Head of caudate nucleus (tissue), 42 donors: ENCODE results near the gene ZFC3H1.

Experiments used
- DNase-seq, 42 donors: peaks; one replicate each; pipeline versions ENCODE4 v3.0.0 to v3.0.0-alpha.2; 2020 to 2021; ENCODE audit warnings: mixed read lengths in 7 of 42
- intact Hi-C: fragments of 100-400 bp; cut with DNase I; formaldehyde crosslinking; loops from one replicate; pipeline ENCODE4 v1.15.0; 2022

Gene ZFC3H1

GRCh38 chr12:71685312-71685906 lies 21.8 kb upstream of the ZFC3H1 start:
- peak in 25 of 42 donors; percentile 8 to 58 (median 28) for DNase-seq
- intact Hi-C loops: loop anchor here (5.0 kb wide), 1 partner anchor 67 kb away; the partner anchor contains the start of gene RAB21

- no peak for DNase-seq
- intact Hi-C loops: no loop called here
Measured at GRCh38 chr12:71684081-71684480, 20.4 kb upstream of the ZFC3H1 start.

- no peak for DNase-seq
- intact Hi-C loops: no loop called here
Measured at GRCh38 chr12:71683633-71684032, 20.0 kb upstream of the ZFC3H1 start.

- intact Hi-C loops: no loop called here
- DNase-seq: no peak
Measured at GRCh38 chr12:71682466-71682865, 18.8 kb upstream of the ZFC3H1 start.

GRCh38 chr12:71671816-71672215 lies 8.2 kb upstream of the ZFC3H1 start:
- no peak for DNase-seq
- intact Hi-C loops: no loop called here

- intact Hi-C loops: no loop called here
- no peak for DNase-seq
Measured at GRCh38 chr12:71671311-71671710, 7.7 kb upstream of the ZFC3H1 start.

- intact Hi-C loops: no loop called here
- DNase-seq: no peak
Measured at GRCh38 chr12:71666259-71666658, 2.6 kb upstream of the ZFC3H1 start.

GRCh38 chr12:71665090-71665463 lies 1.4 kb upstream of the ZFC3H1 start:
- intact Hi-C loops: no loop called here
- DNase-seq: no peak

- intact Hi-C loops: no loop called here
- peak in 1 of 42 donors; percentile 26 for DNase-seq
Measured at GRCh38 chr12:71664411-71665089, 902 bp upstream of the ZFC3H1 start.

- intact Hi-C loops: loop anchor here (1.0 kb wide), 1 partner anchor 23 kb away; the partner anchor contains the start of gene TMEM19
Measured at GRCh38 chr12:71662849-71663560, 643 bp downstream of the ZFC3H1 start.

GRCh38 chr12:71661977-71662530 lies 1.6 kb downstream of the ZFC3H1 start:
- intact Hi-C loops: no loop called here

More at GRCh38 chr12:71662849-71663560, 643 bp downstream of the ZFC3H1 start:
- peak in 38 of 42 donors; percentile 12 to 72 (median 54) for DNase-seq

GRCh38 chr12:71656740-71657139 lies 6.9 kb downstream of the ZFC3H1 start:
- intact Hi-C loops: no loop called here
- no peak for DNase-seq

More at GRCh38 chr12:71661977-71662530, 1.6 kb downstream of the ZFC3H1 start:
- DNase-seq: no peak

- intact Hi-C loops: no loop called here
- DNase-seq: no peak
Measured at GRCh38 chr12:71655907-71656306, 7.7 kb downstream of the ZFC3H1 start.

GRCh38 chr12:71655495-71655894 lies 8.2 kb downstream of the ZFC3H1 start:
- intact Hi-C loops: no loop called here
- DNase-seq: no peak

- DNase-seq: no peak
- intact Hi-C loops: no loop called here
Measured at GRCh38 chr12:71654200-71654599, 9.4 kb downstream of the ZFC3H1 start.

GRCh38 chr12:71653137-71653536 lies 10.5 kb downstream of the ZFC3H1 start:
- intact Hi-C loops: no loop called here
- no peak for DNase-seq

- DNase-seq: no peak
- intact Hi-C loops: no loop called here
Measured at GRCh38 chr12:71652656-71653055, 11.0 kb downstream of the ZFC3H1 start.

- DNase-seq: no peak
- intact Hi-C loops: no loop called here
Measured at GRCh38 chr12:71649401-71649800, 14.2 kb downstream of the ZFC3H1 start.

GRCh38 chr12:71648537-71648936 lies 15.1 kb downstream of the ZFC3H1 start:
- intact Hi-C loops: no loop called here
- no peak for DNase-seq

- DNase-seq: no peak
- intact Hi-C loops: no loop called here
Measured at GRCh38 chr12:71646512-71646911, 17.1 kb downstream of the ZFC3H1 start.
